GM18858 (cell line): ENCODE data around the gene PRR36.

Experiments used
- ATAC-seq: cut with Tn5 transposase; IDR thresholded peaks from one replicate; pipeline ENCODE4 v1.9.1; 2021; ENCODE audit not compliant: unreplicated experiment

PRR36 gene

DNA sequence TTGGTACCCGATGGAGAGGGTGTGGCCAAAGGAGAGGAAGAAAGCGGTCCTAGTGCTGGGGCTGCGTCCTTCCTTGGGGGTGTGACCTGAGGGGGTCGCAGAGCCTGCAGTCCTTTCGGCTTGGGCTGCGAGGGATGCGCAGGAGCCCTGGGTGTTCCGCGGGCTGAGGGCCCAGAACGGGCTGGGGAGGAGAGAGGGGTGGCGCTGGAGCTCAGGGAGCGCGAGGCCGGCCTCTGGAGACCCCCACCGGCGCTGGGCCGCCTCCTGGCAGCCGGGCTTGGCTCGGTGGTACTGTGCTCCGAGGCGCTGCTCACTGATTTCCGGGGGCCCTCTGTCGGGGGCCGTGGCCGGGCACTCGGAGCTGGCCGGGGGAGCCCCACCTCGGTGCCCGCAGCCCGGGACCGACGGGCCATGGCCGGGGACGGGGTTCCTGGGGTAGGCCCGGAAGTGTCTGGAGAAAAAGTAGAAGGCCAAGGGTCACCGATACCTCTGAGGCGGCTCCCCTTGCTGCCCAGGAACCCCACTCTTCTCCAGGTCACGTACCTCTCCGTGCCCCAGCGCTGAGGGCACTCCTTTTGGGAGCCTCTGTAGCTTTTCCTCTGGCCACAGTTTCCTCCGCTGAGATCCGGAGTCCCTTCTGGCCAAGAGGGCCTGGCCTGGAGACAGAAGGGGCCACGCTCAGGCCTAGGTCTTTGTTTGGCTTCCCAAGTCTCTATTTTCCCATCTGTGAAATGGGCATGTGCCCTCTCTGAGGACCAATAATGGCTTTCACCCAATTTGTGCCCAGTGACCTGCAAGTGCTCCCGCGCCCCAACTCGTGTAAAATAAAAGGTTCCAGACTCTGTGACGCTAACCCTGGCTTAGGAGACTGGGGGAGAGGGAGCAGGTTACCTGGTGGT is 1.6 kb downstream of the PRR36 start:
- no peak for ATAC-seq

DNA sequence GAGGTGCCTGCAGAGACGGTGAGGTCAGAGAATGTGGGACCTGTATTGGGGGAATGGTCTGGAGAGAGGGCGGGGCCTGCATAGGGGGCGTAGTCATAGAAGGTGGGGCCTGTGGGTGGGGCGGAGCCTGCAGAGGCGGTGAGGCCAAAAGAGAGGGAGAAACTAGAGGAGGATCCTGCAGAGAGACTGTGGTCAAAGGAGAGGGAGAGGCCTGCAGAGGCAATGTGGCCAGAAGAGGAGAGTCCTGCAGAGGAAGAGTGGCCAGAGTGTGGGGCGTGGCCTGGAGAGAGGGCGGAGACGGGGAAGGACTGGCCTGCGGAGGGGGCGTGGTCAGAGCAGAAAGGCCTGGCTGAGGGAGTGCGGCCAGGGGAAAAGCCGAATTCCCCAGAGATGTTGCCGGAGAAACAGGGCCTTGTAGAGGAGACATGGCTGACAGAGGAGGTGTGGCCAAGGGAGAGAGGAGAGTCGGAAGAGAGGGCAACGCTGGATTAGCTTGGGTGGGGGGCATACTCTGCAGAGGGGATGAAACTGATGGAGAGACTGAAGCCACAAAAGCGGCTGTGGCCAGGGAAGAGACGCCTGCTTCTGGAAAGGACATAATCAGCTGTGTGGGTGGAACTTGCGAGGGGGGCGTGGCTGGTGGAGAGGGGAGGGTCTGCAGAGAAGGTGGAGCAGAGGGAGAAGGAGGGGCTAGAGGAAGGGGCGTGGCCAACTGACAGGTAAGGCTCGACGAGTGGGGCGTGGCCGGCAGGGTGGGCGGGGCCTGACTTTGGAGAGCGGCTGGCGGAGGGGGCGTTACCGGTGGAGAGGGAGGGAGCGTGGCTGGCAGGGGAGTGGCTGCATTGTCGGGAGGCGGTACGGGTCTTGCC is 2.5 kb downstream of the PRR36 start:
- no peak for ATAC-seq

GRCh38 chr19:7870571-7871436 is 3.4 kb downstream of the PRR36 start:
- no peak for ATAC-seq

GRCh38 chr19:7869910-7870511 is 4.2 kb downstream of the PRR36 start:
- ATAC-seq, result no peak

- ATAC-seq, result peak; percentile 30
Observed at GRCh38 chr19:7869453-7869909, 4.7 kb downstream of the PRR36 start.

- ATAC-seq, result peak; percentile 54
Observed at GRCh38 chr19:7868671-7869452, 5.3 kb downstream of the PRR36 start.

DNA sequence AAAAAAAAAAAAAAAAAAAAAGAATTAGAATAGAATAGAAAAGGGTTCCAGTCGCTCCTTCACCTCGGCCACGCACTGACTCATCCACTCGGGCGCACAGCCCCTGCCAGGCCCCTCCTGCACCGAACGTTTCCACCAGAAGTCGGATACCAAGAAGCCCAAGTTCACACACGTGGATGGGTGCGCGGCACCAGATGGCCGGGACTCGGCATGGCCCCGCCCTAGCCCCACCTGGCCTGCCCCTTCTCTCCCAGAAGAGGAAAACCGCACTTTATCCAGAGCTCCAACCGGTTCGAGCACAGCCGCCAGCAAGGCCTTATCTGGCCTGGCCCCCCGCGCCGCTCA is 5.9 kb downstream of the PRR36 start:
- ATAC-seq, result no peak

DNA sequence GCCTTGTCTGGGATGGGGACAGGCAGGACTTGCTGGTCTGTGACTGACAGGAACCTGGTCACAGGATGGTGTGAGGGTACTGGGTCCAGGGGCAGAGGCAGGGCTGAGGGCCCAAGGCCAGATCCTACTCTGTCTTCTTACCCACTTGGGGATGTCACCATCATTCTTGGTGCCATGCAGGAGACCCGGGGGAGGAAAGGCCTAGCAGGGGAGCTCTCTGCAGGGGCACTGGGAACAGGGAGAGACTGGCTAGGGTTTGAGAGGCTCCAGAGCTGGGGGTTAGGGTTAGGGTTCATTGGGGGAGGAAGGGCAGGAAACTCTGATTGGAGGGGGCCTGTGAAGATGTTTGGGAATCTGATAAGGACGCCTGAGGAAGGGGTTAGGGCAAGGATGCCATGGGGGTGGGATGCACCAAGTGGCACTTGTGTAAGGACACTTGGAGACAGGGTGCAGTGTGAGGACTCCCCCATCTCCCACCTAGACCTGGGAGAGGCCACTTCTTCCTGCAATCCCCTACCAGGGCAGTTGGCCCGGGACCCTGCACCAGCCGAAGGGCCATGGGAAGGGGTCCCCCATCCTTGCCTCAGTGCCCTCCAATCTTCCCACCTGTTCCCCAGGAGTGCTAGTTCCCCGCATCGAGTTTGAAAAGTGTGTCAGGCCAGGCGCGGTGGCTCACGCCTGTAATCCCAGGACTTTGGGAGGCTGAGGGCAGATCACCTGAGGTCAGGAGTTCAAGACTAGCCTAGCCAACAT is 6.9 kb downstream of the PRR36 start:
- ATAC-seq, result no peak

DNA sequence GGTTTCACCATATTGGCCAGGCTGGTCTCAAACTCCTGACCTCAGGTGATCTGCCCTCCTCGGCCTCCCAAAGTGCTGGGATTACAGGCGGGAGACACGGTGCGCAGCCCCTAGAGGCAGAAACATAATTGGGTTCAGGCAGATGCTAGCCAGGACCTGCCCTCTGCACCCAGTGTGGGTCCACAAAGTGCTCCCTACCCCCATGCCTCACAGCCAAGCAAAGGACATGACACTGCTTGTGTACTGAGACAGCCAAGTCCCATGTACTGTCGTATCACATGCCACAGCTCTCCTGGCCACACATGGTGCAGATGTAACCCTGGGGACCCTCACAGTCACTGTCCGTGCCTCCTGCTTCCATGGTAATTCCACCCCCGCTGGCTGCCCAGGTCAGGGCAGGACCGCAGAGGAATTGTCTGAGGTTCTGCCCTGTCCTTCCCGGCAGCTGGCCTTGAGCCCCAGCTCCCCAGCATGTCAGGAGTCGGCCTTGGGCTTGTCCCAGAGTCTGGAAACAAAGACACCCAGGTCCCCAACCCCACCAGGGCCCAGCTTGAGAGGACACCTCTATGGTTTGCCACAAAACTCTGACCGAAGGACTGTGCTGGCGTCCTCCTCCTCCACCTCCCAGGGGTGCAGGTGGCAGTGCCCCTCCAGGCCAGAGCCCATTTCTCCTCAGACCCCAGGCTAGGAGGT is 7.6 kb downstream of the PRR36 start:
- ATAC-seq, result no peak

DNA sequence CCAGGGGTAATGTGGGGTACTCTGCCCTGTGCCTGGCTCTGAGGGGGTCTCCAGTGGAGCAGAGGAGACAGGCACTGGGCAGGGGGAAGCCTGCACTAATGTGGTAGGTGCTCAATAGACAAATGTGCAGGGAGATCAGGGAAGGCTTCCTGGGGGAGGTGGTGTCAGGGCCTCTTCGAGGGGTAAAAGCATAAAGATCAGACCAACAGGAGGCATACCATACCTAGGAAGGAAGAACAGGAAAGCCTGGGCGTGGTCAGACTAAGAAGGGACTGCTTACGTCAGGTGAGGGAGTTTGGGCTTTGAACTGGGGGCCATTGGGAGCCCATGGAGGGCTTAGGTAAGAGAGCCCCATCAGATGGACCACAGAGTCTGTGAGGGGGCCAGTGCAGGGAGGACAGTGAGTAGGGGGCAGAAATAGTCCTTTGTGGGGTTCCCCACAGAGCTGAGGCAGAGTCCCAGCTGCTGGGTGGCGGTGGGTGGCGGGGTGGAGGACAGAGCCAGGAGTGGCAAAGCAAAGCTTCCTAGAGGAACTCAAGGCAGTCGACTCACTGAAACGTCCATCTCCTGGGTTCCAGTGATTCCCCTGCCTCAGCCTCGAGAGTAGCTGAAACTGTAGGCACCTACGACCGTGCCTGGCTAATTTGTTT is 8.8 kb downstream of the PRR36 start:
- ATAC-seq, result no peak

DNA sequence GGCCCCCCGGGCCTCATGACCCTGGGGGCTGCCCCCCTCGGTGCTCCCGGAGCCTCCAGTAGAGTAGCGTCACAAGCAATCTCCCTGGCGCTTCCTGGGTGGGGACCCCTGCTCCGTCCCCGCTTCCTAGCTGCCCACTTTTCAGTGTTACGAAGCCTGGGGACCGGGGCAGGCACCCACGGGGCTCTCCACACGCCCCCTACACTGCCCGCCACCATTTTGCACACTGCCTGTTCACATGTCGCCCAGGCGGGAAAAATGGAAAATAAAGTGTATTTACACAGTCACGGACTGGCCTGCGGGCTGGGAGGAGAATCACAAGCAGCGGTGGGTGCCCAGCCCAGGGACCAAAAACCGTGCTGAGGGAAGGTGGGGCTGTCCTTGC is 9.5 kb downstream of the PRR36 start:
- ATAC-seq, result no peak

GRCh38 chr19:7863971-7864689 is 10.1 kb downstream of the PRR36 start:
- no peak for ATAC-seq

DNA sequence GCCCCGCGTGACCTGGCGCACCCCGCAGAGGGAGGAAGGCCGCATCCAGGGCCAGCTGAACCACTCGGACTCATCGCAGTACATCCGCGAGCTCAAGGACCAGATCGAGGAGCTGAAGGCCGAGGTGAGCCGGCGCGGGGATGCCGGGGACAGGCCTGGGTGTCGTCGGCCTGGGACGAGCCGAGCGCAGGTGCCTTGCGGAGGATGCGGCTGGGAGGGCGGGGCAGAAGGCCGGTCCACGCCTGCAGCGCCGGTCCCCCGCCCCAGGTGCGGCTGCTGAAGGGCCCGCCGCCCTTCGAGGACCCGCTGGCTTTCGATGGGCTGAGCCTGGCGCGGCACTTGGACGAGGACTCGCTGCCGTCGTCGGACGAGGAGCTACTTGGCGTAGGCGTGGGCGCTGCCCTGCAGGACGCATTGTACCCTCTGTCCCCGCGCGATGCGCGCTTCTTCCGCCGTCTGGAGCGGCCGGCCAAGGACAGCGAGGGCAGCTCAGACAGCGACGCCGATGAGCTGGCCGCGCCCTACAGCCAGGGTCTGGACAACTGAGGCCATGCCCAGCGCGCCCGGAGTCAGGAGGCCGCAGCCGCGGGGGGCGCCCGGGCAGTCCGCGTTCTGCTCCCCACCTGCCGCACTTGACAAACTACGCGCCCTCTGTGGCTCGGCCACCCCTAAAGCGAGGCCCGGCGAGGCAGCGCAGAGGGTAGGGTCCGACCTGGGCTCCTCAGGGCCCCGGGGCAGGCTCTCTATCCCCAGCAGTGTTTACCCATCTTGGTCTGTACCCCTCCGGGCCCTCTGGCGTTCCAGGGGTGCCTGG is 10.8 kb downstream of the PRR36 start:
- ATAC-seq, result no peak

- no peak for ATAC-seq
Observed at GRCh38 chr19:7862413-7862951, 11.7 kb downstream of the PRR36 start.

DNA sequence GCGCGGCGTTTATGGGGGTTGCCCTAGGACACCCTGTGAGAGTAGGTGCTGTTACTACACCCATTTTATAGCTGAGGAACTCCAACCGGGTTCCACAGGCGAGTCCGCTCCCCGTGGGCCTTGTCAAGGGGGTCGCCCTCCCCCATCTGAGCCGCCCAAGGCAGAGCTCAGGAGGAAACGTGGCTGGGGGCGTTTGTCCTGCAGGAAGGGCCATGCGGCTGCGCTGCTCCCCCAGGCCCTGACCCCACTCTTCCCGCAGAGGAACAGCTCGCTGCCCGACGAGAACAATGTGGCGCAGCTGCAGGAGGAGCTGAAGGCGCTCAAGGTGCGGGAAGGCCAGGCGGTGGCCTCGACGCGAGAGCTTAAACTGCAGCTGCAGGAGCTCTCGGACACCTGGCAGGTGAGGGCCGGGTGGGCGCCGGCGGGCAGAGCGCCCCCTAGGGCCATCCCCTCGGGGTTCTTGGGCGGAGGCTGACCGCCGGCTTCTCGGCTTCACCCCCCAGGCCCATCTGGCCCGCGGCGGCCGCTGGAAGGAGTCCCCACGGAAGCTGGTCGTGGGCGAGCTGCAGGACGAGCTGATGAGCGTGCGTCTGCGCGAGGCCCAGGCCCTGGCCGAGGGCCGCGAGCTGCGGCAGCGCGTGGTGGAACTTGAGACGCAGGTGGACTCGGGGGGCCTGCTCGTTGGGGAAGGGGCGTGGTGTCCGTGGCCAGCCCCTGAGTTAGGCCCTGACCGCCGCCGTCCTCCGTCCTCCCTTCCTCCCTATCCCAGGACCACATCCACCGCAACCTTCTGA is 12.4 kb downstream of the PRR36 start:
- no peak for ATAC-seq
